ENCODE data around the gene PLXNA4.

The PLXNA4 gene

DNA sequence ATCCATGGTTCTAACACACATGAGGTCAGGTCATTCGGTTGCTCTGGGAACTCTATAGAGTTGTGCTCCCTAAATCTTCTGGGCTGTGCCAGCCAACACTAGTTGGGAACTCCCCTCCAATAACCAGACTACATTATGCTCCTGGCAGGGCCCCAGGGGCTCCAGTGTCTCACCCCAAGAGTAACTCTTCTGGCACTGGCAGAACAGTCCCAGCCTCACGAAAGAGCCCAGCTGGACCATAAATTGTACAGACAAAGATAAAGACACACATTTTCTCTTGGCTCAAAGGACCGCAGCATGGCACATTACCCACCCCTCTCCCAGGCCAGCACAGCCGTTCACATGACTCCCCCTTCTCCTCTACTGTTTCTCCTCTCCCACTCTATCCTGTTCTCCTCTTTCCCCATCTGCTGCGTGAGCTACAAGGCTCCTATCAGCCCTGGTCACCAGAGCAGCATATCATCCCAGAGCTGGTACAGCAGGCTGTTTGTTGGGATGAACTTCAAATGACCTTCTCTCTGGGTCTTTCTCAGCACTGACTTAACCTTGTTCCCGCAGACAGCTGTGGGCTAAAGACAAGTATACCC, 230.6 kb downstream of the PLXNA4 start:
- DNase-seq, result no peak

- no peak for DNase-seq
Measured at GRCh38 chr7:132345030-132345429, 231.2 kb downstream of the PLXNA4 start.

DNA sequence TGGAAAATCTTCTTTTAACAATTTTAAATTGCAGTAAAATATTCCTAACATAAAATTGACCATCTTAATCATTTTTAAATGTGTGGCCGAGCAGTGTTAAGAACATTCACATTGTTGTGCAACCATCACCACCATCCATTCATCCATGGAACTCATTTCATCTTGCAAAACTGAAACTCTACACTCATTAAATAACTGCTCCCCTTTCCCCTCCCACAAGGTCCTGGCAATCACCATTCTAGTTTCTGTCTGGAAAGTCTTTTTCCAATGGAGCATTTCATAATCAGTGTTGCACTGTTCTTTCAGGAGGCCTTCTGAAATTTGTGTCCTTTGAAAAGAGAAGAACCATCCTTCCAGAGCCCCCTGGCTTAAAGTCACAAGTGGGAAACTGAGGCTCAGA, 233.1 kb downstream of the PLXNA4 start:
- DNase-seq, result no peak

DNA sequence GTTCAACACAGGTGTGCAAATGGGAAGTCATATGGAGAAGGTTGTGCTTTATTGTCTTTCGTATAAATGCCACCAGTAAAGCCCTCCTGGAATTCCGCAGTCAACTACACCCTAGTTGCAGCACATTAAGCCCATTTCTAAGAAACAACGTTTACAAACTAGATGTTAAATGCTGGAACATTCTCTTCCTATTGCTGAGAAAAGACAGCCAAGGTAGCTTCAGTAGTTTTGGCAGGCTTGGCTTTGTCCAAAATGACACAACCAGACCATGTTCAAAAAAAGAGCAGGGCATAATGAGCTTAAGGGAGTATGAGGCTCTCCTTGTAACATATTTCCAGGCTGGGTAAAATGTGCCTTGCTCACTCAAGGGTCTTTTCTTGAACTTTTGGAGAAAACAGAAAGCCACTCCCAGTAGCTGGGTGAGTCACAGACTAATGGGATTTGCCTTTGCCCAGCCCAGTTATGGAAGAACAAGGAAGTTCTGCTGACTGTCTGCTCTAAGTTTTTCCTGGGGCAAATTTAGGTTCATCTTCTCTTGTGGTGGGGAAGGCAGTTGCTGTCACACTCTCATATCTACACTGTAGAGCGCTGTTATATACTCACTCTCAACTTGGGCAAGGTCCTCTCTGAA, 238.7 kb downstream of the PLXNA4 start:
- DNase-seq, result no peak

GRCh38 chr7:132336797-132337196, 239.5 kb downstream of the PLXNA4 start:
- no peak for DNase-seq

GRCh38 chr7:132333301-132333700, 243.0 kb downstream of the PLXNA4 start:
- DNase-seq, result no peak

DNA sequence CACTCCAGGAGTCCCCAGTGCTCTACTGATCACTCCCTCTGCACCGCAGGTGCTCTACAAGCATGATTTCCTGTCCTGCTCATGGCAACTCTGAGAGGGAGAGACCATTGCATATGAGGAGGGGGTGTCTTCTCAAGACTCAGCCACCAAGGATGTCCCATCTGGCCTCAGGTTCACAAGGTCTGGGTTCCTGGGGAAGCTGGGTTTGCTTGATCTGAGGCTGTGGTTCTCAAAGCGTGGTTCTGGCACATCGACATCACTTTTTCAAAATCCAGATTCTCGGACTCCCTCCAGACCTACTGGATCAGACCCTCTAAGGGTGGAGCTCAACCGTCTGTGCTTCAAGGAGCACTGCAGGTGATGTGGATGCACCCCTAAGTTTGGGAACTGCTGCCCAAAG, 247.5 kb downstream of the PLXNA4 start:
- no peak for DNase-seq

- DNase-seq, result no peak
Measured at GRCh38 chr7:132328047-132328620, 248.1 kb downstream of the PLXNA4 start.

DNA sequence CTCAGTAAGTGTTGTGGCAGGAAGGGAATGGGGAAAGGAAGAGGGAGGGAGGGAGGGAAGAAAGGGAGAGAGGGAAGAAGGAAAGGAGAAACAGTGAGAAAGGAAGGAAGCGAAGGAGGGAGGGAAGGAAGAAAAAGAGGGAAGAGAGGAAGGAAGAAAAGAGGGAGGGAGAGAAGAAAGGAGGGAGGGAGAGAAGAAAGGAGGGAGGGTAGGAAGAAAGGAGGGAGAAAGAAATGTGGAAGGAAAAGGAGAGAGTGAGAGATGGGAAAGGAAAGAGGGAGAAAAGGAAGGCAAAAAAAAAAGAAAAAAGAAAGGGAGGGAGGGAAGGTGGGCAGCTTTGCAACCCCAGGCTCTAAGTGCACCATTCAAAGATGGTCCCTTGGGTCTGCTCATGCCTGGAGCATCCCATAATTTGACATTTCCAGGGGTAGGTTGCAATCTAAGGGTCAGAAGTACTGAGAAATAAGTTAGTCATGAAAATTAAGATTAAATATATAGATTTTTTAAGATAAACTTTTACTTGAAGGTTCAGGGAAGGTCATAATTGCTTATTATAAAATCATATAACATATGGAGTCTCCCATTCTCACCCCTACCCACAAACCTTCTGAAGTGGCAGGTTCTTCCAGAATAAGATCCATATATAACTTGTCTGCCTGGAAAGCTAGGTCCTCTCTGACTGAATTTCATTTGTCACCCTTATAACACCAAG, 249.2 kb downstream of the PLXNA4 start:
- DNase-seq, result no peak

GRCh38 chr7:132322970-132323369, 253.3 kb downstream of the PLXNA4 start:
- no peak for DNase-seq

GRCh38 chr7:132321387-132321786, 254.9 kb downstream of the PLXNA4 start:
- DNase-seq, result peak; percentile 54 to 77

DNA sequence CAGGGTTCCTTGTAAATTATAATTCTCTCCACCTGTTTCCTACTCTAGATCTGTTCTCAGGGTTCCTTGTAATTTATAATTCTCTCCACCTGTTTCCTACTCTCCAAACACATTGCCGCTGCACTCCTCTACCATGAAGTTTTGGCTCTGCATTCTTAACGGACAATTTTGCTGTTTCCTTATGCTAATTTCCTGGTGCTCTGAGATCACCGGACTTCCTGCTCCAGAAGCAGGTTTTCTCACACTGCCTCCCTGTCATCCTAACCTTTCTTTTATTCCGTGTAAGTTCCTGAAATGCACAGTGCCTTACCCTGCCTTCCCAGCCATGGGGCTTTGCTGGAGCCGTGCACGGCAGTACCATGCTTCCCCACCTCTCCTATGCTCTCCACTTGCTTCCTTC, 256.8 kb downstream of the PLXNA4 start:
- DNase-seq, result no peak

- DNase-seq, result peak; percentile 64 to 78
Measured at GRCh38 chr7:132318352-132319318, 257.6 kb downstream of the PLXNA4 start.

GRCh38 chr7:132317701-132318351, 258.4 kb downstream of the PLXNA4 start:
- DNase-seq, result no peak

GRCh38 chr7:132312531-132313055, 263.7 kb downstream of the PLXNA4 start:
- DNase-seq, result no peak

DNA sequence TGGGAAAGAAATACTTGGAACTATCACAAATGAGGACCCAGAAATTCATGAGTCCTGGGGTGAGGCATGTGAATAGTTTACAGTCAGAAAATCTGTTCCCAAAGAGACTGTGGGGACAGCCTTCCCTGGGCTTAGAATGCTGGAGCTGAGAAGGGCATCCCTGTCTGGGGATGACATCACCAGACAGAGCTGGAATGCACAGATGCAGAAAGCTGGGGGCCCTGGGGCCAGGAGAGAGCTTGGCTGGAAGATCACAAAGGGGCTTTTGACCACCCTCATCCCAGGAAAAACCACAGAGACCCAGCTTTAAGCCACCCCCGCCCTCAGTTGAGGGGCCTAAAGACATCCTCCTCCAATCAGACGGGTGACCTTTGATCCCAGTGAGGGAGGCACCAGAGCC, 264.5 kb downstream of the PLXNA4 start:
- DNase-seq, result no peak

DNA sequence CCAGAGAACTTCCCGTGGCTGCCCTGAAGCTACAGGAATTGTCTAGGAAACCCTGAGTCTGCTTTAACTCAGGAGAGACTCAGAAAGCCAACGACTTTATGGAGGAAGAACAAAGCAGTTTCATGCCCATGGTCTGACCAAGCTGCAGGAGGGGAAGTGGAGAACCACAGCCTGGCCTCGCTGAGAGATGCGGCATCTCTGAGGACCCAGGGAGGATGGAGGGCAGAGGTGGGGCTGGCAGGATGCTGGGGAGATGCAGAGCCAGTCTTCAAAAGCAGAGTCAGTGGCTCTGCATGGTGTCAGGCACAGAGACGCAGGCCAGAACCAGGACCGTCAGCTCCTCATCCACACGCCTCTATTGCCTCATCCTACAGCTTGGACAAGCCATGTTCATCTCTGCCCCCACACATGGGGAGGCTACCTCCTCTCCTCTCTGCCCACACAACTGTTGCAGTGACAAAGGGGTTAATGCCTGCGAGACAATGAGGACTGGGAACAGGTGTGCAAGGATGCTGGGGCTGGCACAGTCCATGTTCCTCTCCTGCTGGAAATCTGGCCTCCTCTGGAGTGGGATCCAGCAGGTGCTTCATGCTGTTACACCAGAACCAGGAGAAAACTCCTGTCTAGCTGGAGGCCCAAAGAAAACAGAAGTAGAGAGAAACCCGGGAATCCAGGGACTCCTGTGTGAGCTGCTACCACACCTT, 267.0 kb downstream of the PLXNA4 start:
- no peak for DNase-seq

- DNase-seq, result no peak
Measured at GRCh38 chr7:132307465-132307864, 268.8 kb downstream of the PLXNA4 start.

GRCh38 chr7:132300599-132301277, 275.5 kb downstream of the PLXNA4 start:
- no peak for DNase-seq

- no peak for DNase-seq
Measured at GRCh38 chr7:132298790-132299189, 277.5 kb downstream of the PLXNA4 start.

DNA sequence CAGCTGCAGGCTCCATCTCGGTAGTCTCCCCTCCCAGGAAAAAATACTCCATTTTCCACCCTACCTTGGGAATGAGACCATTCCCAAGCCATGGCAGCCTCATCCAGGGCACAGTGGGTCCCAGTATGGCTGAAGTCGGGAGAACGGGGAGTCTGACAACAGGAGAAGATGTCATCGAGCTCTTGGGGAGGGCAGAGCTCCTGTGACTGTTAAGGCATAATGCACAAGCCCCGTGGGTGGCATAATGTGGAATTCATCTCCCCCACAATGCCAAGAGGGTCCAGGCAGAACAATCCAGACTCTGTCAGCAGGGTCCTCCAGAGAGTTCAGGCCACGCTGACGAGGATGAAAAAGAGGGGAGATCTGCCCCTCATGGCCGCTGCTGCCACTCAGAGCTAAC, 279.4 kb downstream of the PLXNA4 start:
- no peak for DNase-seq

Data from NCI-H524 (cell line).